ENCODE data around the gene NISCH. TPM values are rescaled to one million over a fixed set of nuclear protein-coding genes. Genes with fewer than 3 reads are reported as not detected.

NISCH gene
- total RNA-seq, 1 donor from 2014 or later: 240 TPM

- no peaks in the 10 kb centered on the region for H3K27me3 Mint-ChIP-seq (ENCODE audit: low read depth)
- TF ChIP-seq CTCF (IDR thresholded peaks at IDR 0.05; ENCODE audit: unreplicated experiment): no peak
- DNase-seq (ENCODE audit: low spot score in 2 of 2, unreplicated experiment in 2 of 2): no peak
- H3K9me3 Mint-ChIP-seq: no peaks in the 10 kb centered on the region
- H3K36me3 Mint-ChIP-seq: no peaks in the 10 kb centered on the region
- peaks cover 18% of the 10 kb centered on the region for H3K4me1 Mint-ChIP-seq
- no peak overlapping the region for H3K4me3 Mint-ChIP-seq
- H3K27ac Mint-ChIP-seq: peak overlapping the region; percentile 21
Measured at GRCh38 chr3:52447512-52448355, 7.7 kb upstream of the NISCH start.

- no peak for DNase-seq (ENCODE audit: low spot score in 2 of 2, unreplicated experiment in 2 of 2)
- TF ChIP-seq CTCF (IDR thresholded peaks at IDR 0.05; ENCODE audit: unreplicated experiment): no peak
- no peaks in the 10 kb centered on the region for H3K9me3 Mint-ChIP-seq
- no peaks in the 10 kb centered on the region for H3K27me3 Mint-ChIP-seq (ENCODE audit: low read depth)
- peak overlapping the region; percentile 94 for H3K27ac Mint-ChIP-seq
- H3K4me3 Mint-ChIP-seq: no peak overlapping the region
- H3K4me1 Mint-ChIP-seq: peaks cover 32% of the 10 kb centered on the region
- H3K36me3 Mint-ChIP-seq: no peaks in the 10 kb centered on the region
Measured at GRCh38 chr3:52450489-52451236, 4.7 kb upstream of the NISCH start.

GRCh38 chr3:52451237-52452083 lies 3.9 kb upstream of the NISCH start:
- Mint-ChIP-seq H3K36me3 (no peaks in the 10 kb centered on the region), H3K27me3 (ENCODE audit: low read depth) (no peaks in the 10 kb centered on the region), H3K4me3 (no peak overlapping the region), H3K4me1 (peaks cover 36% of the 10 kb centered on the region), H3K9me3 (no peaks in the 10 kb centered on the region), H3K27ac (no peak overlapping the region)
- no peak for TF ChIP-seq CTCF (IDR thresholded peaks at IDR 0.05; ENCODE audit: unreplicated experiment)
- DNase-seq (ENCODE audit: low spot score in 2 of 2, unreplicated experiment in 2 of 2): no peak

GRCh38 chr3:52452126-52452525 lies 3.3 kb upstream of the NISCH start:
- no peak for TF ChIP-seq CTCF (IDR thresholded peaks at IDR 0.05; ENCODE audit: unreplicated experiment)
- Mint-ChIP-seq H3K27ac (no peak overlapping the region), H3K36me3 (peaks cover 2% of the 10 kb centered on the region), H3K4me3 (no peak overlapping the region), H3K9me3 (no peaks in the 10 kb centered on the region), H3K27me3 (ENCODE audit: low read depth) (no peaks in the 10 kb centered on the region), H3K4me1 (peaks cover 40% of the 10 kb centered on the region)
- DNase-seq (ENCODE audit: low spot score in 2 of 2, unreplicated experiment in 2 of 2): no peak

- Mint-ChIP-seq H3K4me1 (peaks cover 44% of the 10 kb centered on the region), H3K4me3 (no peak overlapping the region), H3K27me3 (ENCODE audit: low read depth) (no peaks in the 10 kb centered on the region), H3K27ac (no peak overlapping the region), H3K9me3 (no peaks in the 10 kb centered on the region), H3K36me3 (peaks cover 6% of the 10 kb centered on the region)
- no peak for DNase-seq (ENCODE audit: low spot score in 2 of 2, unreplicated experiment in 2 of 2)
- no peak for TF ChIP-seq CTCF (IDR thresholded peaks at IDR 0.05; ENCODE audit: unreplicated experiment)
Measured at GRCh38 chr3:52452570-52453221, 2.7 kb upstream of the NISCH start.

Data from mesothelial cell of epicardium (in vitro differentiated cells).